Breast epithelium (tissue), 4 donors: Measurements from ENCODE around the gene GARIN5A. TPM values are rescaled to one million over a fixed set of nuclear protein-coding genes. Genes with fewer than 3 reads are reported as not detected.

Source experiments
- DNase-seq, 2 donors: peaks; one replicate each; pipeline ENCODE4 v3.0.0-alpha.2; 2019; ENCODE audit warnings: low spot score in 2 of 2
- H3K27ac ChIP-seq, 2 donors: fragments of 200-600 bp; sonication (generic) in 1 of 2; one replicate each; pipeline ENCODE4 v1.5.1; 2016 to 2019; ENCODE audit warnings: mild to moderate bottlenecking in 1 of 2
- H3K27me3 ChIP-seq, 2 donors: fragments of 200-600 bp; sonication (generic) in 1 of 2; one replicate each; pipeline versions ENCODE4 v1.5.1 to v1.6.0; 2017 to 2019; ENCODE audit warnings: control low read depth in 1 of 2, mild to moderate bottlenecking in 1 of 2
- H3K36me3 ChIP-seq: fragments of 200-600 bp; one replicate; pipeline ENCODE4 v1.5.1; 2019
- H3K4me1 ChIP-seq, 2 donors: fragments of 200-600 bp; sonication (generic); one replicate each; pipeline ENCODE4 v1.5.1; 2016 to 2019; ENCODE audit warnings: control low read depth in 1 of 2
- H3K4me3 ChIP-seq, 3 donors: fragments of 200-600 bp; sonication (generic); 1 replicate in 2 of 3; 2 replicates in 1 of 3; pipeline ENCODE4 v1.5.1; 2016 to 2019; ENCODE audit warnings: mild to moderate bottlenecking in 3 of 3, moderate library complexity in 2 of 3
- H3K9me3 ChIP-seq, 2 donors: fragments of 200-600 bp; sonication (generic) in 1 of 2; one replicate each; pipeline ENCODE4 v1.5.1; 2016 to 2019; ENCODE audit warnings: control low read depth in 1 of 2
- CTCF ChIP-seq, 3 donors: fragments of 450-650 bp; IDR thresholded peaks; one replicate each; pipeline ENCODE4 v1.5.1; 2016 to 2017; ENCODE audit warnings: antibody characterized with exemption in 3 of 3, mild to moderate bottlenecking in 3 of 3, moderate library complexity in 3 of 3
- POLR2A ChIP-seq: fragments of 450-650 bp; IDR thresholded peaks from one replicate; pipeline ENCODE4 v1.6.1; 2016; ENCODE audit warnings: antibody characterized with exemption, mild to moderate bottlenecking, moderate library complexity
- POLR2AphosphoS5 ChIP-seq, 3 donors: sonication (generic); formaldehyde crosslinking; IDR thresholded peaks; one replicate each; pipeline ENCODE4 v1.6.1; 2017; ENCODE audit warnings: antibody characterized with exemption in 3 of 3
- intact Hi-C: fragments of 100-400 bp; cut with DNase I; formaldehyde crosslinking; loops from one replicate; pipeline ENCODE4 v1.15.1; 2023; ENCODE audit warnings: low total_unique reads
- total RNA-seq, 3 donors: library from RNA; depleted of rRNA; stranded (reverse); fragments of >200 nt; gene quantifications; one replicate each; pipeline ENCODE4 v1.1.0, GENCODE V29; 2016

The GARIN5A gene
- total RNA-seq, 3 donors from 2014 or later, result 0.98 to 1.3 (median 1.1) TPM

- Histone ChIP-seq H3K9me3 (no peaks in the 10 kb centered on the region), H3K27me3 (peaks cover 0 to 4% of the 10 kb centered on the region in 2 donors), H3K4me3 (peak overlapping the region; percentile 10 to 58 (median 39)), H3K36me3 (no peaks in the 10 kb centered on the region), H3K27ac (peak overlapping the region; percentile 57 to 58), H3K4me1 (peaks cover 0 to 4% of the 10 kb centered on the region in 2 donors)
- intact Hi-C loops, result no loop called here
- TF ChIP-seq CTCF (IDR thresholded peaks at IDR 0.05), result no peak
- TF ChIP-seq POLR2A, result no peak
- no peak for TF ChIP-seq POLR2AphosphoS5 (IDR thresholded peaks at IDR 0.05)
- DNase-seq, result no peak
Measured at GRCh38 chr19:50427318-50427925, 49.2 kb downstream of the GARIN5A start.

GRCh38 chr19:50425581-50425980 is 51.1 kb downstream of the GARIN5A start:
- intact Hi-C loops, result no loop called here
- Histone ChIP-seq H3K4me1 (no peaks in the 10 kb centered on the region), H3K9me3 (no peaks in the 10 kb centered on the region), H3K27ac (no peak overlapping the region), H3K4me3 (no peak overlapping the region), H3K27me3 (peaks cover 0 to 9% of the 10 kb centered on the region in 2 donors), H3K36me3 (no peaks in the 10 kb centered on the region)
- DNase-seq, result no peak
- TF ChIP-seq POLR2AphosphoS5 (IDR thresholded peaks at IDR 0.05) (no peak), CTCF (IDR thresholded peaks at IDR 0.05) (no peak), POLR2A (no peak)

- Histone ChIP-seq H3K27me3 (peaks cover 4 to 24% of the 10 kb centered on the region in 2 donors), H3K27ac (no peak overlapping the region), H3K4me3 (no peak overlapping the region), H3K9me3 (no peaks in the 10 kb centered on the region), H3K36me3 (no peaks in the 10 kb centered on the region), H3K4me1 (no peaks in the 10 kb centered on the region)
- DNase-seq, result no peak
- intact Hi-C loops, result no loop called here
- TF ChIP-seq POLR2A, result no peak
- TF ChIP-seq POLR2AphosphoS5 (IDR thresholded peaks at IDR 0.05), result no peak
- no peak for TF ChIP-seq CTCF (IDR thresholded peaks at IDR 0.05)
Measured at GRCh38 chr19:50423279-50424113, 53.2 kb downstream of the GARIN5A start.

GRCh38 chr19:50422397-50423278 is 54.0 kb downstream of the GARIN5A start:
- no peak overlapping the region for H3K27ac ChIP-seq
- H3K4me3 ChIP-seq, result no peak overlapping the region
- no peaks in the 10 kb centered on the region for H3K4me1 ChIP-seq
- peaks cover 5 to 33% of the 10 kb centered on the region in 2 donors for H3K27me3 ChIP-seq
- no peaks in the 10 kb centered on the region for H3K9me3 ChIP-seq
- no peaks in the 10 kb centered on the region for H3K36me3 ChIP-seq
- no peak for DNase-seq
- intact Hi-C loops, result no loop called here
- TF ChIP-seq CTCF (IDR thresholded peaks at IDR 0.05) (no peak), POLR2AphosphoS5 (IDR thresholded peaks at IDR 0.05) (no peak), POLR2A (no peak)
